GM23338 (cell line): ENCODE results near the gene MYH14. TPM values are rescaled to one million over a fixed set of nuclear protein-coding genes. Genes with fewer than 3 reads are reported as not detected.

Source experiments
- ATAC-seq: fragments of 200-7000 bp; cut with Tn5 transposase; 3 replicates; pipeline ENCODE4 v1.9.1; 2020
- DNase-seq: peaks from one replicate; pipeline ENCODE4 v3.0.0-alpha.2; 2015; ENCODE audit warnings: low spot score
- H2AFZ ChIP-seq: fragments of 200-600 bp; sonication (generic); 2 replicates; pipeline ENCODE4 v1.8.0; 2016; ENCODE audit warnings: antibody characterized with exemption, mild to moderate bottlenecking, moderate library complexity
- H3F3A ChIP-seq: fragments of 200-600 bp; sonication (generic); replicated peaks from 2 replicates; pipeline ENCODE4 v1.8.0; 2017; ENCODE audit warnings: antibody characterized with exemption, mixed run types, low read depth
- H3K27ac ChIP-seq: fragments of 200-600 bp; sonication (generic); 2 replicates; pipeline ENCODE4 v1.6.1; 2016; ENCODE audit warnings: low read depth
- H3K27me3 ChIP-seq: fragments of 200-600 bp; sonication (generic); 2 replicates; pipeline ENCODE4 v1.8.0; 2016; ENCODE audit warnings: mild to moderate bottlenecking, mixed run types, moderate library complexity; ENCODE audit not compliant: insufficient read depth
- H3K36me3 ChIP-seq: fragments of 200-600 bp; sonication (generic); 2 replicates; pipeline ENCODE4 v1.8.0; 2016; ENCODE audit warnings: mild to moderate bottlenecking; ENCODE audit not compliant: insufficient read depth
- H3K4me1 ChIP-seq: fragments of 200-600 bp; sonication (generic); 2 replicates; pipeline ENCODE4 v1.8.0; 2016; ENCODE audit warnings: mild to moderate bottlenecking, moderate library complexity; ENCODE audit not compliant: insufficient read depth
- H3K4me2 ChIP-seq: fragments of 200-600 bp; sonication (generic); 2 replicates; pipeline ENCODE4 v1.7.1; 2017; ENCODE audit warnings: mixed run types
- H3K4me3 ChIP-seq: fragments of 200-600 bp; sonication (generic); 2 replicates; pipeline ENCODE4 v1.6.1; 2016; ENCODE audit warnings: mixed run types
- H3K79me2 ChIP-seq: fragments of 200-600 bp; sonication (generic); replicated peaks from 2 replicates; pipeline ENCODE4 v1.8.0; 2017; ENCODE audit warnings: mild to moderate bottlenecking; ENCODE audit not compliant: insufficient read depth
- H3K9me2 ChIP-seq: fragments of 200-600 bp; sonication (generic); 2 replicates; pipeline ENCODE4 v1.8.0; 2017; ENCODE audit not compliant: insufficient read depth
- H4K20me1 ChIP-seq: fragments of 200-600 bp; sonication (generic); replicated peaks from 2 replicates; pipeline ENCODE4 v1.8.0; 2017; ENCODE audit warnings: mild to moderate bottlenecking; ENCODE audit not compliant: insufficient read depth
- H3K27ac Mint-ChIP-seq: 2 replicates; pipeline ENCODE4 v1.8.0; 2020; ENCODE audit warnings: inconsistent platforms, mild to moderate bottlenecking, moderate library complexity, mixed read lengths
- H3K27me3 Mint-ChIP-seq: 3 replicates; pipeline ENCODE4 v1.8.0; 2022; ENCODE audit warnings: low read depth, mild to moderate bottlenecking, moderate library complexity, mixed read lengths, inconsistent platforms; ENCODE audit not compliant: insufficient read depth, poor library complexity
- H3K36me3 Mint-ChIP-seq: 3 replicates; pipeline ENCODE4 v1.8.0; 2021; ENCODE audit warnings: low read depth, mild to moderate bottlenecking, inconsistent platforms, moderate library complexity, mixed read lengths
- H3K4me1 Mint-ChIP-seq: 3 replicates; pipeline ENCODE4 v1.8.0; 2020; ENCODE audit warnings: mild to moderate bottlenecking, inconsistent platforms, mixed read lengths
- H3K4me3 Mint-ChIP-seq: 3 replicates; pipeline ENCODE4 v1.8.0; 2021; ENCODE audit warnings: moderate library complexity, mild to moderate bottlenecking, inconsistent platforms, mixed read lengths
- H3K9me3 Mint-ChIP-seq: 3 replicates; pipeline ENCODE4 v1.8.0; 2020; ENCODE audit warnings: moderate library complexity, mild to moderate bottlenecking, inconsistent platforms, mixed read lengths
- CREB1 ChIP-seq: fragments of 250-450 bp; sonication (Bioruptor Pico); IDR thresholded peaks from 2 replicates; pipeline ENCODE4 v1.5.0; 2020; ENCODE audit warnings: low read depth, mild to moderate bottlenecking, moderate library complexity
- CTCF ChIP-seq, 2 experiments: fragments of 200-600 bp in 1 of 2; sonication (generic) in 1 of 2; conservative IDR thresholded peaks; 2 replicates each; pipeline versions ENCODE4 v1.5.1 to v1.6.1; 2016 to 2017; ENCODE audit warnings: antibody characterized with exemption in 2 of 2, low read depth in 2 of 2, mild to moderate bottlenecking in 2 of 2, moderate library complexity in 1 of 2
- ETS1 ChIP-seq: IDR thresholded peaks from 2 replicates; pipeline ENCODE4 v1.6.1; 2016; ENCODE audit warnings: antibody characterized with exemption
- EZH2 ChIP-seq: fragments of 200-600 bp; sonication (generic); IDR thresholded peaks from one replicate; pipeline ENCODE4 v1.8.0; 2017; ENCODE audit warnings: antibody characterized with exemption, mild to moderate bottlenecking, low read depth; ENCODE audit not compliant: unreplicated experiment
- EZH2phosphoT487 ChIP-seq: fragments of 200-600 bp; sonication (generic); IDR thresholded peaks from one replicate; pipeline ENCODE4 v1.8.1; 2018; ENCODE audit warnings: antibody characterized with exemption; ENCODE audit not compliant: unreplicated experiment
- JUNB ChIP-seq: IDR thresholded peaks from one replicate; pipeline ENCODE4 v1.6.1; 2016; ENCODE audit warnings: antibody characterized with exemption; ENCODE audit not compliant: unreplicated experiment
- NANOG ChIP-seq: IDR thresholded peaks from 2 replicates; pipeline ENCODE4 v1.6.1; 2016; ENCODE audit warnings: antibody characterized with exemption, borderline replicate concordance
- POLR2AphosphoS5 ChIP-seq: IDR thresholded peaks from 2 replicates; pipeline ENCODE4 v1.6.1; 2016; ENCODE audit warnings: antibody characterized with exemption, low read depth
- REST ChIP-seq: IDR thresholded peaks from one replicate; pipeline ENCODE4 v1.6.1; 2018; ENCODE audit warnings: antibody characterized with exemption; ENCODE audit not compliant: unreplicated experiment
- STAT1 ChIP-seq: IDR thresholded peaks from one replicate; pipeline ENCODE4 v1.6.1; 2016; ENCODE audit warnings: antibody characterized with exemption; ENCODE audit not compliant: unreplicated experiment
- ZNF114 ChIP-seq: fragments of 250-450 bp; sonication (Bioruptor Pico); IDR thresholded peaks from 2 replicates; pipeline ENCODE4 v1.5.0; 2020; ENCODE audit warnings: mild to moderate bottlenecking, moderate library complexity
- ZNF331 ChIP-seq: fragments of 250-450 bp; sonication (Bioruptor Pico); IDR thresholded peaks from 2 replicates; pipeline ENCODE4 v1.5.0; 2020; ENCODE audit warnings: low read depth, mild to moderate bottlenecking, moderate library complexity
- ZNF462 ChIP-seq: fragments of 250-450 bp; sonication (Bioruptor Pico); IDR thresholded peaks from 2 replicates; pipeline ENCODE4 v1.5.0; 2020; ENCODE audit warnings: mild to moderate bottlenecking, moderate library complexity
- polyA plus RNA-seq: library from polyadenylated mRNA; unstranded; fragments of >200 nt; fragmentation: Nextera tagmentation; extraction: Ambion mirVana; gene quantifications from 2 replicates; pipeline ENCODE4 v1.2.1, GENCODE V29; 2016
- total RNA-seq: library from RNA; depleted of rRNA; stranded (reverse); fragments of >200 nt; shearing (Covaris generic); gene quantifications from 2 replicates; pipeline ENCODE4 v1.2.3, GENCODE V29; 2014

MYH14 gene
- total and polyA plus RNA-seq, 2 experiments from 2014 or later = 25.5 to 27.5 TPM

GRCh38 chr19:50189331-50189730, 14.1 kb upstream of the MYH14 start:
- Mint-ChIP-seq H3K9me3 (peaks cover 92% of the 10 kb centered on the region), H3K4me3 (no peak overlapping the region), H3K27me3 (peaks cover 8% of the 10 kb centered on the region), H3K36me3 (peaks cover 32% of the 10 kb centered on the region), H3K27ac (no peak overlapping the region), H3K4me1 (no peaks in the 10 kb centered on the region)
- no peaks in the 10 kb centered on the region for H3F3A ChIP-seq
- H3K27ac ChIP-seq = no peak overlapping the region
- no peaks in the 10 kb centered on the region for H4K20me1 ChIP-seq
- H3K4me1 ChIP-seq = no peaks in the 10 kb centered on the region
- no peak overlapping the region for H3K4me3 ChIP-seq
- H3K36me3 ChIP-seq = no peaks in the 10 kb centered on the region
- no peak overlapping the region for H3K4me2 ChIP-seq
- H3K79me2 ChIP-seq = no peaks in the 10 kb centered on the region
- H3K27me3 ChIP-seq = no peaks in the 10 kb centered on the region
- H2AFZ ChIP-seq = no peak overlapping the region
- H3K9me2 ChIP-seq = no peaks in the 10 kb centered on the region
- ATAC-seq (no peak), DNase-seq (no peak)
- TF ChIP-seq CREB1 (CRISPR knock-in tag) (no peak), ZNF331 (CRISPR knock-in tag) (no peak), EZH2 (no peak), ZNF114 (no peak), EZH2phosphoT487 (no peak), REST (no peak), POLR2AphosphoS5 (no peak), STAT1 (no peak), JUNB (no peak), NANOG (no peak), ETS1 (no peak), ZNF462 (CRISPR knock-in tag) (no peak), CTCF (conservative IDR thresholded peaks at IDR 0.05; ENCODE audit: low read depth in 2 of 2) (no peak)
